ENCODE results near the gene MROH7.

MROH7 gene

GRCh38 chr1:54685335-54685905, 43.8 kb downstream of the MROH7 start:
- no peaks in the 10 kb centered on the region for H3K36me3 Mint-ChIP-seq (ENCODE audit: low read depth)
- H3K4me1 Mint-ChIP-seq (ENCODE audit: low read depth), result no peaks in the 10 kb centered on the region
- no peak overlapping the region for H3K4me3 Mint-ChIP-seq
- no peak overlapping the region for H3K27ac Mint-ChIP-seq
- H3K27me3 Mint-ChIP-seq (ENCODE audit: low read depth), result peaks cover 3% of the 10 kb centered on the region
- H3K9me3 Mint-ChIP-seq, result no peaks in the 10 kb centered on the region

GRCh38 chr1:54686155-54686554, 44.6 kb downstream of the MROH7 start:
- no peak overlapping the region for H3K4me3 Mint-ChIP-seq
- H3K27ac Mint-ChIP-seq, result no peak overlapping the region
- H3K4me1 Mint-ChIP-seq (ENCODE audit: low read depth), result no peaks in the 10 kb centered on the region
- H3K27me3 Mint-ChIP-seq (ENCODE audit: low read depth), result peaks cover 3% of the 10 kb centered on the region
- no peaks in the 10 kb centered on the region for H3K9me3 Mint-ChIP-seq
- no peaks in the 10 kb centered on the region for H3K36me3 Mint-ChIP-seq (ENCODE audit: low read depth)

- Mint-ChIP-seq H3K4me3 (no peak overlapping the region), H3K9me3 (no peaks in the 10 kb centered on the region), H3K27ac (no peak overlapping the region), H3K36me3 (ENCODE audit: low read depth) (no peaks in the 10 kb centered on the region), H3K27me3 (ENCODE audit: low read depth) (no peaks in the 10 kb centered on the region), H3K4me1 (ENCODE audit: low read depth) (no peaks in the 10 kb centered on the region)
Observed at GRCh38 chr1:54694771-54695170, 53.2 kb downstream of the MROH7 start.

GRCh38 chr1:54695221-54695620, 53.6 kb downstream of the MROH7 start:
- Mint-ChIP-seq H3K9me3 (no peaks in the 10 kb centered on the region), H3K36me3 (ENCODE audit: low read depth) (no peaks in the 10 kb centered on the region), H3K27ac (no peak overlapping the region), H3K27me3 (ENCODE audit: low read depth) (no peaks in the 10 kb centered on the region), H3K4me3 (no peak overlapping the region), H3K4me1 (ENCODE audit: low read depth) (no peaks in the 10 kb centered on the region)

GRCh38 chr1:54695764-54696163, 54.2 kb downstream of the MROH7 start:
- Mint-ChIP-seq H3K27ac (no peak overlapping the region), H3K4me1 (ENCODE audit: low read depth) (no peaks in the 10 kb centered on the region), H3K9me3 (no peaks in the 10 kb centered on the region), H3K27me3 (ENCODE audit: low read depth) (no peaks in the 10 kb centered on the region), H3K36me3 (ENCODE audit: low read depth) (no peaks in the 10 kb centered on the region), H3K4me3 (no peak overlapping the region)

GRCh38 chr1:54696262-54696661, 54.7 kb downstream of the MROH7 start:
- no peaks in the 10 kb centered on the region for H3K27me3 Mint-ChIP-seq (ENCODE audit: low read depth)
- no peaks in the 10 kb centered on the region for H3K9me3 Mint-ChIP-seq
- no peaks in the 10 kb centered on the region for H3K36me3 Mint-ChIP-seq (ENCODE audit: low read depth)
- no peaks in the 10 kb centered on the region for H3K4me1 Mint-ChIP-seq (ENCODE audit: low read depth)
- H3K4me3 Mint-ChIP-seq, result no peak overlapping the region
- H3K27ac Mint-ChIP-seq, result no peak overlapping the region

- H3K27me3 Mint-ChIP-seq (ENCODE audit: low read depth), result peaks cover 4% of the 10 kb centered on the region
- H3K36me3 Mint-ChIP-seq (ENCODE audit: low read depth), result no peaks in the 10 kb centered on the region
- H3K4me1 Mint-ChIP-seq (ENCODE audit: low read depth), result no peaks in the 10 kb centered on the region
- H3K4me3 Mint-ChIP-seq, result no peak overlapping the region
- H3K27ac Mint-ChIP-seq, result no peak overlapping the region
- no peaks in the 10 kb centered on the region for H3K9me3 Mint-ChIP-seq
Observed at GRCh38 chr1:54697896-54698295, 56.3 kb downstream of the MROH7 start.

- Mint-ChIP-seq H3K9me3 (no peaks in the 10 kb centered on the region), H3K36me3 (ENCODE audit: low read depth) (no peaks in the 10 kb centered on the region), H3K27ac (no peak overlapping the region), H3K4me1 (ENCODE audit: low read depth) (no peaks in the 10 kb centered on the region), H3K4me3 (no peak overlapping the region), H3K27me3 (ENCODE audit: low read depth) (peaks cover 7% of the 10 kb centered on the region)
Observed at GRCh38 chr1:54698346-54698745, 56.8 kb downstream of the MROH7 start.

GRCh38 chr1:54699936-54700525, 58.4 kb downstream of the MROH7 start:
- Mint-ChIP-seq H3K9me3 (no peaks in the 10 kb centered on the region), H3K4me1 (ENCODE audit: low read depth) (no peaks in the 10 kb centered on the region), H3K36me3 (ENCODE audit: low read depth) (no peaks in the 10 kb centered on the region), H3K4me3 (no peak overlapping the region), H3K27me3 (ENCODE audit: low read depth) (peaks cover 7% of the 10 kb centered on the region), H3K27ac (no peak overlapping the region)

- Mint-ChIP-seq H3K9me3 (no peaks in the 10 kb centered on the region), H3K4me3 (no peak overlapping the region), H3K27ac (no peak overlapping the region), H3K27me3 (ENCODE audit: low read depth) (peaks cover 7% of the 10 kb centered on the region), H3K36me3 (ENCODE audit: low read depth) (no peaks in the 10 kb centered on the region), H3K4me1 (ENCODE audit: low read depth) (no peaks in the 10 kb centered on the region)
Observed at GRCh38 chr1:54701066-54701465, 59.5 kb downstream of the MROH7 start.

- Mint-ChIP-seq H3K36me3 (ENCODE audit: low read depth) (no peaks in the 10 kb centered on the region), H3K4me3 (no peak overlapping the region), H3K27ac (no peak overlapping the region), H3K9me3 (no peaks in the 10 kb centered on the region), H3K27me3 (ENCODE audit: low read depth) (peaks cover 7% of the 10 kb centered on the region), H3K4me1 (ENCODE audit: low read depth) (no peaks in the 10 kb centered on the region)
Observed at GRCh38 chr1:54701996-54702395, 60.4 kb downstream of the MROH7 start.

GRCh38 chr1:54703471-54703870, 61.9 kb downstream of the MROH7 start:
- peaks cover 7% of the 10 kb centered on the region for H3K27me3 Mint-ChIP-seq (ENCODE audit: low read depth)
- H3K36me3 Mint-ChIP-seq (ENCODE audit: low read depth), result no peaks in the 10 kb centered on the region
- H3K4me3 Mint-ChIP-seq, result no peak overlapping the region
- H3K27ac Mint-ChIP-seq, result no peak overlapping the region
- no peaks in the 10 kb centered on the region for H3K4me1 Mint-ChIP-seq (ENCODE audit: low read depth)
- no peaks in the 10 kb centered on the region for H3K9me3 Mint-ChIP-seq

- H3K27me3 Mint-ChIP-seq (ENCODE audit: low read depth), result peaks cover 7% of the 10 kb centered on the region
- H3K9me3 Mint-ChIP-seq, result no peaks in the 10 kb centered on the region
- no peak overlapping the region for H3K27ac Mint-ChIP-seq
- H3K4me3 Mint-ChIP-seq, result no peak overlapping the region
- H3K36me3 Mint-ChIP-seq (ENCODE audit: low read depth), result no peaks in the 10 kb centered on the region
- H3K4me1 Mint-ChIP-seq (ENCODE audit: low read depth), result no peaks in the 10 kb centered on the region
Observed at GRCh38 chr1:54705153-54705552, 63.6 kb downstream of the MROH7 start.

- no peaks in the 10 kb centered on the region for H3K4me1 Mint-ChIP-seq (ENCODE audit: low read depth)
- no peak overlapping the region for H3K4me3 Mint-ChIP-seq
- H3K36me3 Mint-ChIP-seq (ENCODE audit: low read depth), result no peaks in the 10 kb centered on the region
- H3K9me3 Mint-ChIP-seq, result no peaks in the 10 kb centered on the region
- H3K27ac Mint-ChIP-seq, result no peak overlapping the region
- peaks cover 7% of the 10 kb centered on the region for H3K27me3 Mint-ChIP-seq (ENCODE audit: low read depth)
Observed at GRCh38 chr1:54706419-54706818, 64.8 kb downstream of the MROH7 start.

GRCh38 chr1:54708385-54708784, 66.8 kb downstream of the MROH7 start:
- Mint-ChIP-seq H3K36me3 (ENCODE audit: low read depth) (no peaks in the 10 kb centered on the region), H3K4me1 (ENCODE audit: low read depth) (no peaks in the 10 kb centered on the region), H3K4me3 (no peak overlapping the region), H3K27ac (no peak overlapping the region), H3K27me3 (ENCODE audit: low read depth) (no peaks in the 10 kb centered on the region), H3K9me3 (no peaks in the 10 kb centered on the region)
